Skeletal muscle tissue (tissue), 4 donors: Measurements from ENCODE around the gene RMDN2. TPM values are rescaled to one million over a fixed set of nuclear protein-coding genes. Genes with fewer than 3 reads are reported as not detected.
"Not testable (repeated sequence)": the region's sequence is repeated elsewhere in the genome, so short reads cannot be mapped to it uniquely, and the experiment has no call there.

Source experiments
- H3K27ac ChIP-seq: one replicate; pipeline ENCODE4 v1.7.0; 2013; ENCODE audit warnings: mild to moderate bottlenecking, low read depth, low read length, inconsistent platforms
- H3K27me3 ChIP-seq, 3 donors: one replicate each; pipeline ENCODE4 v1.7.0; 2013; ENCODE audit warnings: low read length in 3 of 3; ENCODE audit not compliant: control insufficient read depth in 3 of 3, insufficient read depth in 3 of 3
- H3K36me3 ChIP-seq, 3 donors: one replicate each; pipeline ENCODE4 v1.7.0; 2013; ENCODE audit warnings: low read length in 3 of 3; ENCODE audit not compliant: control insufficient read depth in 3 of 3, insufficient read depth in 3 of 3
- H3K4me1 ChIP-seq, 3 donors: one replicate each; pipeline ENCODE4 v1.7.0; 2013; ENCODE audit warnings: low read length in 3 of 3, mild to moderate bottlenecking in 3 of 3; ENCODE audit not compliant: control insufficient read depth in 3 of 3, insufficient read depth in 3 of 3
- H3K4me3 ChIP-seq, 3 donors: one replicate each; pipeline ENCODE4 v1.7.0; 2013; ENCODE audit warnings: low read length in 3 of 3
- H3K9ac ChIP-seq, 3 donors: one replicate each; pipeline ENCODE4 v1.7.0; 2013; ENCODE audit warnings: low read length in 3 of 3, mild to moderate bottlenecking in 3 of 3, moderate library complexity in 2 of 3, low read depth in 1 of 3
- H3K9me3 ChIP-seq, 3 donors: one replicate each; pipeline ENCODE4 v1.7.0; 2013; ENCODE audit warnings: low read length in 3 of 3; ENCODE audit not compliant: control insufficient read depth in 3 of 3
- total RNA-seq: library from RNA; depleted of rRNA; stranded (reverse); fragments of >200 nt; gene quantifications from one replicate; pipeline ENCODE4 v1.2.3, GENCODE V29; 2014
- donor health status: Osteomylitis.

RMDN2 gene
- total RNA-seq, 1 donor from 2014 or later = 12.0 TPM

- not testable (repeated sequence) for H3K9ac ChIP-seq, H3K9me3 ChIP-seq, H3K36me3 ChIP-seq, H3K4me1 ChIP-seq, H3K27ac ChIP-seq, H3K4me3 ChIP-seq, H3K27me3 ChIP-seq
These were observed 85.1 kb downstream of the RMDN2 start for GRCh38 chr2:38010187-38010586.

GRCh38 chr2:38010995-38011394 is 85.9 kb downstream of the RMDN2 start:
- H3K4me3 ChIP-seq = no peak overlapping the region
- H3K9me3 ChIP-seq = no peaks in the 10 kb centered on the region
- peaks cover 0 to 3% (median 0%) of the 10 kb centered on the region in 3 donors for H3K36me3 ChIP-seq
- H3K4me1 ChIP-seq = no peaks in the 10 kb centered on the region
- H3K27ac ChIP-seq = no peak overlapping the region
- H3K9ac ChIP-seq = no peak overlapping the region
- no peaks in the 10 kb centered on the region for H3K27me3 ChIP-seq

- H3K27me3 ChIP-seq = no peaks in the 10 kb centered on the region
- H3K27ac ChIP-seq = no peak overlapping the region
- no peaks in the 10 kb centered on the region for H3K9me3 ChIP-seq
- no peak overlapping the region for H3K4me3 ChIP-seq
- H3K9ac ChIP-seq = no peak overlapping the region
- no peaks in the 10 kb centered on the region for H3K4me1 ChIP-seq
- H3K36me3 ChIP-seq = peaks cover 0 to 3% (median 0%) of the 10 kb centered on the region in 3 donors
These were observed 88.2 kb downstream of the RMDN2 start for GRCh38 chr2:38013158-38013752.

GRCh38 chr2:38016219-38016618 is 91.1 kb downstream of the RMDN2 start:
- no peak overlapping the region for H3K27ac ChIP-seq
- no peaks in the 10 kb centered on the region for H3K27me3 ChIP-seq
- no peak overlapping the region for H3K4me3 ChIP-seq
- no peaks in the 10 kb centered on the region for H3K4me1 ChIP-seq
- no peak overlapping the region for H3K9ac ChIP-seq
- peaks cover 0 to 3% (median 0%) of the 10 kb centered on the region in 3 donors for H3K36me3 ChIP-seq
- H3K9me3 ChIP-seq = no peaks in the 10 kb centered on the region

GRCh38 chr2:38017836-38018235 is 92.7 kb downstream of the RMDN2 start:
- Histone ChIP-seq H3K4me1 (no peaks in the 10 kb centered on the region), H3K27ac (no peak overlapping the region), H3K9me3 (no peaks in the 10 kb centered on the region), H3K4me3 (no peak overlapping the region), H3K9ac (no peak overlapping the region), H3K27me3 (no peaks in the 10 kb centered on the region), H3K36me3 (no peaks in the 10 kb centered on the region)

GRCh38 chr2:38020359-38021069 is 95.4 kb downstream of the RMDN2 start:
- H3K27me3 ChIP-seq, H3K36me3 ChIP-seq, H3K4me1 ChIP-seq, H3K27ac ChIP-seq, H3K9me3 ChIP-seq, H3K4me3 ChIP-seq, H3K9ac ChIP-seq: not testable (repeated sequence)

- Histone ChIP-seq H3K36me3 (no peaks in the 10 kb centered on the region), H3K9me3 (no peaks in the 10 kb centered on the region), H3K4me3 (no peak overlapping the region), H3K4me1 (no peaks in the 10 kb centered on the region), H3K9ac (no peak overlapping the region), H3K27ac (no peak overlapping the region), H3K27me3 (no peaks in the 10 kb centered on the region)
These were observed 96.5 kb downstream of the RMDN2 start for GRCh38 chr2:38021589-38021988.

- no peaks in the 10 kb centered on the region for H3K9me3 ChIP-seq
- no peak overlapping the region for H3K9ac ChIP-seq
- no peak overlapping the region for H3K4me3 ChIP-seq
These were observed 101.8 kb downstream of the RMDN2 start for GRCh38 chr2:38026846-38027245.

GRCh38 chr2:38028829-38029228 is 103.7 kb downstream of the RMDN2 start:
- Histone ChIP-seq H3K27ac (no peak overlapping the region), H3K4me3 (no peak overlapping the region), H3K36me3 (no peaks in the 10 kb centered on the region), H3K9ac (no peak overlapping the region), H3K9me3 (no peaks in the 10 kb centered on the region), H3K4me1 (no peaks in the 10 kb centered on the region), H3K27me3 (no peaks in the 10 kb centered on the region)

More at GRCh38 chr2:38026846-38027245, 101.8 kb downstream of the RMDN2 start:
- no peaks in the 10 kb centered on the region for H3K27me3 ChIP-seq
- H3K36me3 ChIP-seq = no peaks in the 10 kb centered on the region
- no peak overlapping the region for H3K27ac ChIP-seq
- H3K4me1 ChIP-seq = no peaks in the 10 kb centered on the region

GRCh38 chr2:38029512-38029911 is 104.4 kb downstream of the RMDN2 start:
- H3K27ac ChIP-seq = no peak overlapping the region
- H3K36me3 ChIP-seq = no peaks in the 10 kb centered on the region
- H3K9ac ChIP-seq = no peak overlapping the region
- H3K27me3 ChIP-seq = no peaks in the 10 kb centered on the region
- no peak overlapping the region for H3K4me3 ChIP-seq
- no peaks in the 10 kb centered on the region for H3K9me3 ChIP-seq
- H3K4me1 ChIP-seq = no peaks in the 10 kb centered on the region
